SK-N-SH (cell line): ENCODE measurements around the gene MINDY4. TPM values are rescaled to one million over a fixed set of nuclear protein-coding genes. Genes with fewer than 3 reads are reported as not detected.

Experiments
- CTCF ChIA-PET: fragments of 300-600, 350-600 bp; formaldehyde crosslinking; extraction: SDS; loops from one replicate; lab custom pipeline; 2021; lab: Yijun Ruan, JAX
- POLR2A ChIA-PET: fragments of 350-600 bp; sonication (Branson Sonifier 250); formaldehyde crosslinking; extraction: SDS; loops from one replicate; lab custom pipeline; 2020; ENCODE audit warnings: antibody characterized with exemption, inconsistent platforms; lab: Yijun Ruan, JAX
- DNase-seq: peaks from one replicate; pipeline ENCODE4 v3.0.0; 2012
- H2AFZ ChIP-seq: fragments of 200-600 bp; sonication (generic); 2 replicates; pipeline ENCODE4 v1.8.1; 2016; ENCODE audit warnings: antibody characterized with exemption, mild to moderate bottlenecking, low read depth
- H3F3A ChIP-seq: fragments of 200-600 bp; sonication (generic); replicated peaks from 2 replicates; pipeline ENCODE3; 2016; ENCODE audit warnings: antibody characterized with exemption, mild to moderate bottlenecking; ENCODE audit not compliant: insufficient read depth
- H3K27ac ChIP-seq, 2 experiments: fragments of 200-500 bp in 1 of 2; fragments of 200-600 bp in 1 of 2; sonication (Bioruptor generic) in 1 of 2; sonication (generic), shearing (Covaris generic) in 1 of 2; 2 replicates each; pipeline versions ENCODE4 v1.5.1 to v1.6.1; 2014 to 2016; ENCODE audit warnings: low read depth in 2 of 2, inconsistent platforms in 1 of 2, low read length in 1 of 2, mild to moderate bottlenecking in 1 of 2, mixed read lengths in 1 of 2
- H3K27me3 ChIP-seq: fragments of 200-600 bp; sonication (generic), shearing (Covaris generic); 2 replicates; pipeline ENCODE4 v1.6.1; 2016; ENCODE audit warnings: mixed run types; ENCODE audit not compliant: insufficient read depth
- H3K36me3 ChIP-seq, 2 experiments: fragments of 200-500 bp in 1 of 2; fragments of 200-600 bp in 1 of 2; sonication (Bioruptor generic) in 1 of 2; sonication (generic) in 1 of 2; replicated peaks in 1 of 2; 2 replicates each; pipeline versions ENCODE3 to v1.5.1; 2014 to 2016; ENCODE audit warnings: low read length in 1 of 2, mild to moderate bottlenecking in 1 of 2; ENCODE audit not compliant: insufficient read depth in 2 of 2, control insufficient read depth in 1 of 2
- H3K4me1 ChIP-seq, 2 experiments: fragments of 200-500 bp in 1 of 2; fragments of 200-600 bp in 1 of 2; sonication (Bioruptor generic) in 1 of 2; sonication (generic), shearing (Covaris generic) in 1 of 2; 2 replicates each; pipeline versions ENCODE4 v1.5.1 to v1.6.1; 2014 to 2016; ENCODE audit warnings: low read depth in 1 of 2, low read length in 1 of 2, mixed run types in 1 of 2; ENCODE audit not compliant: insufficient read depth in 2 of 2, control insufficient read depth in 1 of 2
- H3K4me2 ChIP-seq: fragments of 200-600 bp; sonication (generic), shearing (Covaris generic); 2 replicates; pipeline ENCODE4 v1.6.1; 2017; ENCODE audit warnings: mixed run types
- H3K4me3 ChIP-seq, 2 experiments: fragments of 200-500 bp in 1 of 2; fragments of 200-600 bp in 1 of 2; sonication (Bioruptor generic) in 1 of 2; sonication (generic), shearing (Covaris generic) in 1 of 2; 2 replicates each; pipeline versions ENCODE4 v1.5.1 to v1.8.1; 2014 to 2016; ENCODE audit warnings: low read depth in 2 of 2, inconsistent platforms in 1 of 2, low read length in 1 of 2, mild to moderate bottlenecking in 1 of 2, mixed read lengths in 1 of 2, moderate library complexity in 1 of 2
- H3K79me2 ChIP-seq: fragments of 200-600 bp; sonication (generic); 2 replicates; pipeline ENCODE4 v1.8.1; 2017; ENCODE audit warnings: mild to moderate bottlenecking; ENCODE audit not compliant: insufficient read depth
- H3K9ac ChIP-seq: fragments of 200-600 bp; sonication (generic); 2 replicates; pipeline ENCODE4 v1.6.1; 2017; ENCODE audit warnings: mixed run types
- H3K9me2 ChIP-seq: fragments of 200-600 bp; sonication (generic); 2 replicates; pipeline ENCODE4 v1.6.1; 2017; ENCODE audit warnings: mixed run types
- H3K9me3 ChIP-seq: fragments of 200-600 bp; sonication (generic); 2 replicates; pipeline ENCODE4 v1.6.1; 2017; ENCODE audit warnings: mixed run types, mild to moderate bottlenecking, moderate library complexity
- H4K20me1 ChIP-seq: fragments of 200-600 bp; sonication (generic); 2 replicates; pipeline ENCODE4 v1.6.1; 2017; ENCODE audit warnings: mild to moderate bottlenecking, mixed run types; ENCODE audit not compliant: insufficient read depth
- CHD2 ChIP-seq: fragments of 150-350 bp; IDR thresholded peaks from 2 replicates; pipeline ENCODE4 v1.6.1; 2018; ENCODE audit warnings: low read length; ENCODE audit not compliant: partially characterized antibody
- EP300 ChIP-seq, 2 experiments: IDR thresholded peaks; 2 replicates each; pipeline versions ENCODE4 v1.4.0 to v1.6.1; 2012; ENCODE audit warnings: borderline replicate concordance in 1 of 2, low read depth in 1 of 2, low read length in 1 of 2
- FOXM1 ChIP-seq: IDR thresholded peaks from 2 replicates; pipeline ENCODE4 v1.4.0; 2012; ENCODE audit warnings: low read depth, mild to moderate bottlenecking
- JUND ChIP-seq: IDR thresholded peaks from 2 replicates; pipeline ENCODE4 v1.4.0; 2012
- MXI1 ChIP-seq: IDR thresholded peaks from 2 replicates; pipeline ENCODE4 v1.6.1; 2012; ENCODE audit warnings: mild to moderate bottlenecking, low read depth, low read length, improper control_type of control experiment
- NFIC ChIP-seq: IDR thresholded peaks from 2 replicates; pipeline ENCODE4 v1.4.0; 2012; ENCODE audit warnings: borderline replicate concordance
- POLR2AphosphoS5 ChIP-seq: IDR thresholded peaks from 2 replicates; pipeline ENCODE4 v1.6.1; 2012; ENCODE audit warnings: low read depth, low read length
- RCOR1 ChIP-seq: fragments of 150-350 bp; IDR thresholded peaks from 2 replicates; pipeline ENCODE4 v1.6.1; 2017; ENCODE audit warnings: antibody characterized with exemption, low read length
- RXRA ChIP-seq: IDR thresholded peaks from 2 replicates; pipeline ENCODE4 v1.4.0; 2012; ENCODE audit warnings: low read depth, mild to moderate bottlenecking, borderline replicate concordance
- SIN3A ChIP-seq: IDR thresholded peaks from 2 replicates; pipeline ENCODE4 v1.6.1; 2012; ENCODE audit warnings: low read depth, mild to moderate bottlenecking, low read length, moderate library complexity, borderline replicate concordance
- TCF12 ChIP-seq: IDR thresholded peaks from 2 replicates; pipeline ENCODE4 v1.4.0; 2012
- YY1 ChIP-seq: IDR thresholded peaks from 2 replicates; pipeline ENCODE4 v1.4.0; 2012; ENCODE audit warnings: low read depth, mild to moderate bottlenecking
- WGBS: methylation state at CpG from one replicate; pipeline ENCODE4 v1.1.6; 2017; ENCODE audit warnings: low lambda C conversion rate; 5-methylcytosine and 5-hydroxymethylcytosine counted together
- polyA plus RNA-seq, 3 experiments: library from polyadenylated mRNA; depleted of rRNA; stranded (reverse); fragments of >200 nt; gene quantifications; 2 replicates each; pipeline ENCODE4 v1.2.3, GENCODE V29; 2012
- TF ChIP-seq, protein P1 (sequence below): fragments of 150-350 bp; IDR thresholded peaks from 2 replicates; pipeline ENCODE4 v1.6.1; 2016; ENCODE audit warnings: mild to moderate bottlenecking, low read depth, low read length
- TF ChIP-seq, protein P2 (sequence below): IDR thresholded peaks from 2 replicates; pipeline ENCODE4 v1.6.1; 2012; ENCODE audit warnings: mild to moderate bottlenecking, low read depth, low read length, moderate library complexity
- TF ChIP-seq, protein P3 (sequence below): fragments of 200-600 bp; sonication (generic); IDR thresholded peaks from 2 replicates; pipeline ENCODE4 v1.6.1; 2017; ENCODE audit warnings: antibody characterized with exemption, mild to moderate bottlenecking, moderate library complexity
- TF ChIP-seq, protein P4 (sequence below): IDR thresholded peaks from 2 replicates; pipeline ENCODE4; 2012

MINDY4 gene
- polyA plus RNA-seq, 1 of the 3 experiments (the other 2 are of a cell fraction) = 1.8 TPM

DNA sequence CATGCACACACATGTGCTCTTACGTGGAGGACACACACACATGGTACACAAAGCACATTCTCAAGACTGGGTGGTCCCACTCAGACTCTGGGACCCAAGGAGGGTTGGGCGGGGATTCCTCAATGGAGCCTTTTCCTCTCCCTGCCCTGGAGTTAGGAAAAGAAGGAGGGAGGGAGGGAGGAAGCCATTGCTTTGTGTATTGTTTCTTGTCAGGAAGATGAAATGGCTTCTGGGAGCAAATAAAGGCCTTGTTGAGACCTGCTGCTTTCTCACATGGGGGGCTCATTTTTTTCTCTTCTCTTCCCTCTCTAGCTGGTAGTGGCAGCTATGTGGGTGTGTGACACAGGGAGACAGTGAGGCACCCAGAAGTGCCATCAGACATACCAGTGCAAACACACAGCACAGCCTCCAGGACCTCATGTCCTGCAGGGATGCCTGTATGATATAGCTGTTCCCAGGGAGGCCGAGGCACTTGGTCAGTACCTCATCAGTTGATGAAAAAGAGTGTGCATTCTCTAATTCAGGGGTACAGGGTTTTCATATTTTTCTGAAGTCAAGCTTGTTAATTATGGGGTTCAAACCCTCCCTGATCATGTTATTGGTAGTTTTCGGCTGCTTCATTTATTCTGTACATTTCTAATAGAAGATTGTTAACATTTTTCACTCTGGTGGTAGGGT, 146.1 kb downstream of the MINDY4 start:
- Histone ChIP-seq H2AFZ (no peak overlapping the region), H3K27ac (no peak overlapping the region)
- TF ChIP-seq RXRA (no peak), SIN3A (no peak), FOXM1 (no peak), NFIC (no peak), YY1 (no peak), CHD2 (no peak), JUND (no peak), EP300 (IDR thresholded peaks at IDR 0.05; ENCODE audit: borderline replicate concordance in 1 of 2, low read depth in 1 of 2, low read length in 1 of 2) (no peak), TCF12 (no peak), RCOR1 (no peak), MXI1 (no peak), POLR2AphosphoS5 (no peak)
- TF ChIP-seq, protein P1, sequence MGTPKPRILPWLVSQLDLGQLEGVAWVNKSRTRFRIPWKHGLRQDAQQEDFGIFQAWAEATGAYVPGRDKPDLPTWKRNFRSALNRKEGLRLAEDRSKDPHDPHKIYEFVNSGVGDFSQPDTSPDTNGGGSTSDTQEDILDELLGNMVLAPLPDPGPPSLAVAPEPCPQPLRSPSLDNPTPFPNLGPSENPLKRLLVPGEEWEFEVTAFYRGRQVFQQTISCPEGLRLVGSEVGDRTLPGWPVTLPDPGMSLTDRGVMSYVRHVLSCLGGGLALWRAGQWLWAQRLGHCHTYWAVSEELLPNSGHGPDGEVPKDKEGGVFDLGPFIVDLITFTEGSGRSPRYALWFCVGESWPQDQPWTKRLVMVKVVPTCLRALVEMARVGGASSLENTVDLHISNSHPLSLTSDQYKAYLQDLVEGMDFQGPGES = no peak
- TF ChIP-seq, protein P2, sequence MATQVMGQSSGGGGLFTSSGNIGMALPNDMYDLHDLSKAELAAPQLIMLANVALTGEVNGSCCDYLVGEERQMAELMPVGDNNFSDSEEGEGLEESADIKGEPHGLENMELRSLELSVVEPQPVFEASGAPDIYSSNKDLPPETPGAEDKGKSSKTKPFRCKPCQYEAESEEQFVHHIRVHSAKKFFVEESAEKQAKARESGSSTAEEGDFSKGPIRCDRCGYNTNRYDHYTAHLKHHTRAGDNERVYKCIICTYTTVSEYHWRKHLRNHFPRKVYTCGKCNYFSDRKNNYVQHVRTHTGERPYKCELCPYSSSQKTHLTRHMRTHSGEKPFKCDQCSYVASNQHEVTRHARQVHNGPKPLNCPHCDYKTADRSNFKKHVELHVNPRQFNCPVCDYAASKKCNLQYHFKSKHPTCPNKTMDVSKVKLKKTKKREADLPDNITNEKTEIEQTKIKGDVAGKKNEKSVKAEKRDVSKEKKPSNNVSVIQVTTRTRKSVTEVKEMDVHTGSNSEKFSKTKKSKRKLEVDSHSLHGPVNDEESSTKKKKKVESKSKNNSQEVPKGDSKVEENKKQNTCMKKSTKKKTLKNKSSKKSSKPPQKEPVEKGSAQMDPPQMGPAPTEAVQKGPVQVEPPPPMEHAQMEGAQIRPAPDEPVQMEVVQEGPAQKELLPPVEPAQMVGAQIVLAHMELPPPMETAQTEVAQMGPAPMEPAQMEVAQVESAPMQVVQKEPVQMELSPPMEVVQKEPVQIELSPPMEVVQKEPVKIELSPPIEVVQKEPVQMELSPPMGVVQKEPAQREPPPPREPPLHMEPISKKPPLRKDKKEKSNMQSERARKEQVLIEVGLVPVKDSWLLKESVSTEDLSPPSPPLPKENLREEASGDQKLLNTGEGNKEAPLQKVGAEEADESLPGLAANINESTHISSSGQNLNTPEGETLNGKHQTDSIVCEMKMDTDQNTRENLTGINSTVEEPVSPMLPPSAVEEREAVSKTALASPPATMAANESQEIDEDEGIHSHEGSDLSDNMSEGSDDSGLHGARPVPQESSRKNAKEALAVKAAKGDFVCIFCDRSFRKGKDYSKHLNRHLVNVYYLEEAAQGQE = no peak
- TF ChIP-seq, protein P3, sequence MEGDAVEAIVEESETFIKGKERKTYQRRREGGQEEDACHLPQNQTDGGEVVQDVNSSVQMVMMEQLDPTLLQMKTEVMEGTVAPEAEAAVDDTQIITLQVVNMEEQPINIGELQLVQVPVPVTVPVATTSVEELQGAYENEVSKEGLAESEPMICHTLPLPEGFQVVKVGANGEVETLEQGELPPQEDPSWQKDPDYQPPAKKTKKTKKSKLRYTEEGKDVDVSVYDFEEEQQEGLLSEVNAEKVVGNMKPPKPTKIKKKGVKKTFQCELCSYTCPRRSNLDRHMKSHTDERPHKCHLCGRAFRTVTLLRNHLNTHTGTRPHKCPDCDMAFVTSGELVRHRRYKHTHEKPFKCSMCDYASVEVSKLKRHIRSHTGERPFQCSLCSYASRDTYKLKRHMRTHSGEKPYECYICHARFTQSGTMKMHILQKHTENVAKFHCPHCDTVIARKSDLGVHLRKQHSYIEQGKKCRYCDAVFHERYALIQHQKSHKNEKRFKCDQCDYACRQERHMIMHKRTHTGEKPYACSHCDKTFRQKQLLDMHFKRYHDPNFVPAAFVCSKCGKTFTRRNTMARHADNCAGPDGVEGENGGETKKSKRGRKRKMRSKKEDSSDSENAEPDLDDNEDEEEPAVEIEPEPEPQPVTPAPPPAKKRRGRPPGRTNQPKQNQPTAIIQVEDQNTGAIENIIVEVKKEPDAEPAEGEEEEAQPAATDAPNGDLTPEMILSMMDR = no peak
- TF ChIP-seq, protein P4, sequence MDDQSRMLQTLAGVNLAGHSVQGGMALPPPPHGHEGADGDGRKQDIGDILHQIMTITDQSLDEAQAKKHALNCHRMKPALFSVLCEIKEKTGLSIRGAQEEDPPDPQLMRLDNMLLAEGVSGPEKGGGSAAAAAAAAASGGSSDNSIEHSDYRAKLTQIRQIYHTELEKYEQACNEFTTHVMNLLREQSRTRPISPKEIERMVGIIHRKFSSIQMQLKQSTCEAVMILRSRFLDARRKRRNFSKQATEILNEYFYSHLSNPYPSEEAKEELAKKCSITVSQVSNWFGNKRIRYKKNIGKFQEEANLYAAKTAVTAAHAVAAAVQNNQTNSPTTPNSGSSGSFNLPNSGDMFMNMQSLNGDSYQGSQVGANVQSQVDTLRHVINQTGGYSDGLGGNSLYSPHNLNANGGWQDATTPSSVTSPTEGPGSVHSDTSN = no peak
- TF ChIP-seq, all 33 proteins: peak for 0
- ChIA-PET POLR2A (no interaction called here), CTCF (interaction anchor here (1.1 to 3.2 kb wide), 2 partner anchors 21 to 217 kb away, joined by 4 to 24 read pairs; no protein-coding TSS in a partner anchor)
- H3K79me2 ChIP-seq = no peaks in the 10 kb centered on the region
- DNase-seq = no peak
- peaks cover 27 to 59% of the 10 kb centered on the region in 2 experiments; a peak in 3 of 4 replicates for H3K4me1 ChIP-seq
- no peaks in the 10 kb centered on the region for H3K9me2 ChIP-seq
- peaks cover 11% of the 10 kb centered on the region for H3F3A ChIP-seq
- no peaks in the 10 kb centered on the region for H3K36me3 ChIP-seq
- 80% methylated on average over 4 of the region's 4 CpGs for WGBS
- H4K20me1 ChIP-seq = no peaks in the 10 kb centered on the region
- H3K4me2 ChIP-seq = no peak overlapping the region
- no peaks in the 10 kb centered on the region for H3K27me3 ChIP-seq
- no peak overlapping the region for H3K4me3 ChIP-seq
- H3K9me3 ChIP-seq = no peaks in the 10 kb centered on the region
- H3K9ac ChIP-seq = no peak overlapping the region
